ENCODE measurements around the gene PCDHGA10. TPM values are rescaled to one million over a fixed set of nuclear protein-coding genes. Genes with fewer than 3 reads are reported as not detected.

Gene PCDHGA10
- polyA plus RNA-seq, 1 donor from 2014 or later, result 7.3 TPM

DNA sequence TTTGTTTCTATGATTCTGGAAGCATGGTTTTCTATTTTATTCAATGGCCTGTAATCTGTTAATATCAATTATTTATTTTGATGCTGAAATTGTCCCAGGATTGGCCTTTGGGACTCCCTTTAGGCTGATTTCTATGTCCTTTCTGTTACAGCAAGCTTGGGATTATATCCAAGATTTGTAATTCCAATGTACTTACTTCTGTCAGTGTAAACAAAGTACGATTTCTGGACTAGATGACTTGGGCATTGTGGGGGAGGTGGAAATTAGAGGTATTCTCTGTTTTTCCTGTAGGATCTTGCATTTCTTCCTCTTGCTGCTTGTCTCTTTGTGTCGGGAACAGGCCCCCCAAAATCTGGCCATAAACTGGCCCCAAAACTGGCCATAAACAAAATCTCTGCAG lies 21.2 kb downstream of the PCDHGA10 start:
- TF ChIP-seq, protein P1, sequence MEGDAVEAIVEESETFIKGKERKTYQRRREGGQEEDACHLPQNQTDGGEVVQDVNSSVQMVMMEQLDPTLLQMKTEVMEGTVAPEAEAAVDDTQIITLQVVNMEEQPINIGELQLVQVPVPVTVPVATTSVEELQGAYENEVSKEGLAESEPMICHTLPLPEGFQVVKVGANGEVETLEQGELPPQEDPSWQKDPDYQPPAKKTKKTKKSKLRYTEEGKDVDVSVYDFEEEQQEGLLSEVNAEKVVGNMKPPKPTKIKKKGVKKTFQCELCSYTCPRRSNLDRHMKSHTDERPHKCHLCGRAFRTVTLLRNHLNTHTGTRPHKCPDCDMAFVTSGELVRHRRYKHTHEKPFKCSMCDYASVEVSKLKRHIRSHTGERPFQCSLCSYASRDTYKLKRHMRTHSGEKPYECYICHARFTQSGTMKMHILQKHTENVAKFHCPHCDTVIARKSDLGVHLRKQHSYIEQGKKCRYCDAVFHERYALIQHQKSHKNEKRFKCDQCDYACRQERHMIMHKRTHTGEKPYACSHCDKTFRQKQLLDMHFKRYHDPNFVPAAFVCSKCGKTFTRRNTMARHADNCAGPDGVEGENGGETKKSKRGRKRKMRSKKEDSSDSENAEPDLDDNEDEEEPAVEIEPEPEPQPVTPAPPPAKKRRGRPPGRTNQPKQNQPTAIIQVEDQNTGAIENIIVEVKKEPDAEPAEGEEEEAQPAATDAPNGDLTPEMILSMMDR (IDR thresholded peaks at IDR 0.05; ENCODE audit: poor library complexity, severe bottlenecking), result no peak
- TF ChIP-seq EZH2 (IDR thresholded peaks at IDR 0.05; ENCODE audit: borderline replicate concordance, insufficient read depth, low read length, poor library complexity, severe bottlenecking) (no peak), POLR2AphosphoS5 (IDR thresholded peaks at IDR 0.05) (no peak), RAD21 (conservative IDR thresholded peaks at IDR 0.05) (no peak), TAF1 (IDR thresholded peaks at IDR 0.05; ENCODE audit: low read depth) (no peak), EP300 (conservative IDR thresholded peaks at IDR 0.05; ENCODE audit: poor library complexity, severe bottlenecking) (no peak), SMC3 (conservative IDR thresholded peaks at IDR 0.05; ENCODE audit: poor library complexity) (no peak), MXI1 (conservative IDR thresholded peaks at IDR 0.05; ENCODE audit: poor library complexity, severe bottlenecking) (no peak)
- no peak overlapping the region for H3K4me3 ChIP-seq (ENCODE audit: low read length)
- H3K9me3 ChIP-seq (ENCODE audit: low read length), result peaks cover 46% of the 10 kb centered on the region
- H4K20me1 ChIP-seq (ENCODE audit: insufficient read depth), result no peaks in the 10 kb centered on the region
- no peak overlapping the region for H3K9ac ChIP-seq (ENCODE audit: low read length)
- no peaks in the 10 kb centered on the region for H3K27me3 ChIP-seq (ENCODE audit: insufficient read depth, low read depth, low read length)
- H2AFZ ChIP-seq (ENCODE audit: low read depth, low read length), result no peak overlapping the region
- no peak overlapping the region for H3K4me2 ChIP-seq (ENCODE audit: low read length)
- H3K36me3 ChIP-seq (ENCODE audit: insufficient read depth, low read length), result peaks cover 20% of the 10 kb centered on the region
- H3K79me2 ChIP-seq (replicated peaks; ENCODE audit: insufficient read depth, low read length), result peaks cover 21% of the 10 kb centered on the region
- H3F3A ChIP-seq (ENCODE audit: insufficient read depth, low read length, poor library complexity, severe bottlenecking), result no peaks in the 10 kb centered on the region
- H3K27ac ChIP-seq (ENCODE audit: low read length), result no peak overlapping the region
- no peaks in the 10 kb centered on the region for H3K9me2 ChIP-seq (ENCODE audit: insufficient read depth, low read length)

DNA sequence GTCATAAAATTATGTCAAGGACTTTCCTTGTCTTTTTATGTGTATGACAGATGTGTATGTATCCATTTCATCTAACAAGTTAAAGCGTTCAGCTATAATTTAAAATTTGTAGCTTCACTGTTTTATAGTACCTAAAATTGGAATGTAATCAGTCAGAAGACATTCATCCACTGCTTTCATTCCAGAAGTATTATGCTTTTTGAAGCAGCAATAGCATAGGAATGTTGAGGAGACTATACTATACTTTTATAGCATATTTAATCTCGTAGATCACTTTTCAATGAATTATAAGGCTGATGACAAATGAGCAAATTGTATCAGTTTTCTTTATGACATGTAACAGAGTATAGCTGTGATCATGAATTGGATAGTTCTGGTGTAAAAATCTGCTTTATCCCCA lies 24.4 kb downstream of the PCDHGA10 start:
- Histone ChIP-seq H3F3A (ENCODE audit: insufficient read depth, low read length, poor library complexity, severe bottlenecking) (no peaks in the 10 kb centered on the region), H3K36me3 (ENCODE audit: insufficient read depth, low read length) (peaks cover 17% of the 10 kb centered on the region), H3K4me2 (ENCODE audit: low read length) (no peak overlapping the region), H2AFZ (ENCODE audit: low read depth, low read length) (no peak overlapping the region), H3K79me2 (replicated peaks; ENCODE audit: insufficient read depth, low read length) (peaks cover 23% of the 10 kb centered on the region), H3K9ac (ENCODE audit: low read length) (no peak overlapping the region), H3K27me3 (ENCODE audit: insufficient read depth, low read depth, low read length) (no peaks in the 10 kb centered on the region), H3K9me2 (ENCODE audit: insufficient read depth, low read length) (no peaks in the 10 kb centered on the region), H3K4me3 (ENCODE audit: low read length) (no peak overlapping the region), H3K27ac (ENCODE audit: low read length) (no peak overlapping the region), H3K9me3 (ENCODE audit: low read length) (peaks cover 53% of the 10 kb centered on the region), H4K20me1 (ENCODE audit: insufficient read depth) (no peaks in the 10 kb centered on the region)
- TF ChIP-seq SMC3 (conservative IDR thresholded peaks at IDR 0.05; ENCODE audit: poor library complexity), result no peak
- TF ChIP-seq EP300 (conservative IDR thresholded peaks at IDR 0.05; ENCODE audit: poor library complexity, severe bottlenecking), result no peak
- TF ChIP-seq RAD21 (conservative IDR thresholded peaks at IDR 0.05), result no peak
- TF ChIP-seq, protein P2, sequence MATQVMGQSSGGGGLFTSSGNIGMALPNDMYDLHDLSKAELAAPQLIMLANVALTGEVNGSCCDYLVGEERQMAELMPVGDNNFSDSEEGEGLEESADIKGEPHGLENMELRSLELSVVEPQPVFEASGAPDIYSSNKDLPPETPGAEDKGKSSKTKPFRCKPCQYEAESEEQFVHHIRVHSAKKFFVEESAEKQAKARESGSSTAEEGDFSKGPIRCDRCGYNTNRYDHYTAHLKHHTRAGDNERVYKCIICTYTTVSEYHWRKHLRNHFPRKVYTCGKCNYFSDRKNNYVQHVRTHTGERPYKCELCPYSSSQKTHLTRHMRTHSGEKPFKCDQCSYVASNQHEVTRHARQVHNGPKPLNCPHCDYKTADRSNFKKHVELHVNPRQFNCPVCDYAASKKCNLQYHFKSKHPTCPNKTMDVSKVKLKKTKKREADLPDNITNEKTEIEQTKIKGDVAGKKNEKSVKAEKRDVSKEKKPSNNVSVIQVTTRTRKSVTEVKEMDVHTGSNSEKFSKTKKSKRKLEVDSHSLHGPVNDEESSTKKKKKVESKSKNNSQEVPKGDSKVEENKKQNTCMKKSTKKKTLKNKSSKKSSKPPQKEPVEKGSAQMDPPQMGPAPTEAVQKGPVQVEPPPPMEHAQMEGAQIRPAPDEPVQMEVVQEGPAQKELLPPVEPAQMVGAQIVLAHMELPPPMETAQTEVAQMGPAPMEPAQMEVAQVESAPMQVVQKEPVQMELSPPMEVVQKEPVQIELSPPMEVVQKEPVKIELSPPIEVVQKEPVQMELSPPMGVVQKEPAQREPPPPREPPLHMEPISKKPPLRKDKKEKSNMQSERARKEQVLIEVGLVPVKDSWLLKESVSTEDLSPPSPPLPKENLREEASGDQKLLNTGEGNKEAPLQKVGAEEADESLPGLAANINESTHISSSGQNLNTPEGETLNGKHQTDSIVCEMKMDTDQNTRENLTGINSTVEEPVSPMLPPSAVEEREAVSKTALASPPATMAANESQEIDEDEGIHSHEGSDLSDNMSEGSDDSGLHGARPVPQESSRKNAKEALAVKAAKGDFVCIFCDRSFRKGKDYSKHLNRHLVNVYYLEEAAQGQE (IDR thresholded peaks at IDR 0.05; ENCODE audit: borderline replicate concordance), result no peak
- no peak for TF ChIP-seq TAF1 (IDR thresholded peaks at IDR 0.05; ENCODE audit: low read depth)
- TF ChIP-seq POLR2AphosphoS5 (IDR thresholded peaks at IDR 0.05), result no peak
- no peak for TF ChIP-seq MXI1 (conservative IDR thresholded peaks at IDR 0.05; ENCODE audit: poor library complexity, severe bottlenecking)
